Panc1 (cell line): ENCODE measurements around the gene CDKN2AIP. TPM values are rescaled to one million over a fixed set of nuclear protein-coding genes. Genes with fewer than 3 reads are reported as not detected.

Source experiments
- ATAC-seq: fragments of 200-7000 bp; cut with Tn5 transposase; 2 replicates; pipeline ENCODE4 v1.9.1; 2020; ENCODE audit warnings: mild to moderate bottlenecking, moderate library complexity
- BruUV-seq: library from RNA; stranded (reverse); fragments of 400-500 nt; replicated peaks from 2 replicates; lab custom pipeline; 2021; lab: Mats Ljungman, UMichigan
- CTCF ChIA-PET: fragments of 300-600 bp; sonication (Branson Sonifier 250); formaldehyde crosslinking; loops from one replicate; lab custom pipeline; 2022; ENCODE audit warnings: antibody characterized with exemption; lab: Charles Lee
- POLR2A ChIA-PET: fragments of 300-600 bp; sonication (Branson Sonifier 250); formaldehyde crosslinking; loops from one replicate; lab custom pipeline; 2022; ENCODE audit warnings: antibody characterized with exemption; lab: Charles Lee
- DNase-seq: peaks from one replicate; pipeline ENCODE4 v3.0.0-alpha.2; 2010; ENCODE audit warnings: low read depth, low spot score
- H3K27ac ChIP-seq: 2 replicates; pipeline ENCODE4 v1.5.1; 2011; ENCODE audit warnings: mild to moderate bottlenecking, low read length, inconsistent platforms
- H3K27me3 ChIP-seq: fragments of 200-500 bp; sonication (Bioruptor generic); 2 replicates; pipeline ENCODE4 v1.6.0; 2014; ENCODE audit warnings: low read length, inconsistent platforms; ENCODE audit not compliant: control insufficient read depth, insufficient read depth
- H3K36me3 ChIP-seq: fragments of 200-500 bp; sonication (Bioruptor generic); 2 replicates; pipeline ENCODE4 v1.5.1; 2014; ENCODE audit warnings: inconsistent platforms, mild to moderate bottlenecking, low read length, moderate library complexity; ENCODE audit not compliant: control insufficient read depth, insufficient read depth
- H3K4me1 ChIP-seq: 2 replicates; pipeline ENCODE4 v1.5.1; 2011; ENCODE audit warnings: inconsistent platforms, mild to moderate bottlenecking, low read length, moderate library complexity; ENCODE audit not compliant: control insufficient read depth, insufficient read depth
- H3K4me3 ChIP-seq, 2 experiments: 2 replicates each; pipeline ENCODE4 v1.5.1; 2011 to 2012; ENCODE audit warnings: low read depth in 2 of 2, low read length in 2 of 2, mild to moderate bottlenecking in 2 of 2, inconsistent platforms in 1 of 2, moderate library complexity in 1 of 2
- H3K9me3 ChIP-seq: fragments of 200-500 bp; sonication (Bioruptor generic); 2 replicates; pipeline ENCODE4 v1.5.1; 2014; ENCODE audit warnings: low read depth, mild to moderate bottlenecking, inconsistent platforms, low read length, moderate library complexity; ENCODE audit not compliant: control insufficient read depth, insufficient read depth
- POLR2AphosphoS5 ChIP-seq: IDR thresholded peaks from 2 replicates; pipeline ENCODE4 v1.6.1; 2012; ENCODE audit warnings: mild to moderate bottlenecking, low read depth, low read length, moderate library complexity
- REST ChIP-seq, 2 experiments: IDR thresholded peaks; 2 replicates each; pipeline ENCODE4 v1.6.1; 2011 to 2012; ENCODE audit warnings: low read depth in 2 of 2, control low read depth in 1 of 2, low read length in 1 of 2, mild to moderate bottlenecking in 1 of 2, moderate library complexity in 1 of 2; ENCODE audit not compliant: insufficient read depth in 1 of 2
- SIN3A ChIP-seq: IDR thresholded peaks from 2 replicates; pipeline ENCODE4 v1.6.1; 2012; ENCODE audit warnings: low read depth, mild to moderate bottlenecking, low read length, moderate library complexity, borderline replicate concordance; ENCODE audit not compliant: insufficient read depth
- TCF7L2 ChIP-seq: IDR thresholded peaks from 2 replicates; pipeline ENCODE4 v1.6.1; 2011; ENCODE audit warnings: mild to moderate bottlenecking, low read depth, low read length, inconsistent platforms
- in situ Hi-C: cut with HindIII; loops from 2 replicates; pipeline ENCODE4 v1.10.0; 2016; ENCODE audit warnings: low sequenced_read_pairs, low pct_unique_long_range_greater_than_20kb
- intact Hi-C: fragments of 100-400 bp; cut with micrococcal nuclease; formaldehyde crosslinking; loops from one replicate; pipeline ENCODE4 v1.10.0; 2022; ENCODE audit not compliant: unreplicated experiment
- total RNA-seq: library from RNA; stranded (reverse); gene quantifications from one replicate; pipeline ENCODE4 v1.2.1, GENCODE V29; 2021; ENCODE audit not compliant: unreplicated experiment
- TF ChIP-seq, protein P1 (sequence below): fragments of 450-650 bp; IDR thresholded peaks from 2 replicates; pipeline ENCODE4 v1.5.1; 2017; ENCODE audit warnings: mild to moderate bottlenecking

CDKN2AIP gene
- total RNA-seq, 1 experiment from 2014 or later = 21.1 TPM

GRCh38 chr4:183413234-183414200 is 30.9 kb upstream of the CDKN2AIP start:
- in situ Hi-C loops = no loop called here
- POLR2A ChIA-PET = no interaction called here

More at GRCh38 chr4:183413234-183414200, 30.9 kb upstream of the CDKN2AIP start:
- Histone ChIP-seq H3K27ac (no peak overlapping the region), H3K27me3 (no peaks in the 10 kb centered on the region), H3K4me1 (peaks cover 18% of the 10 kb centered on the region), H3K36me3 (no peaks in the 10 kb centered on the region), H3K4me3 (no peak overlapping the region), H3K9me3 (no peaks in the 10 kb centered on the region)
- no peak for ATAC-seq
- CTCF ChIA-PET = no interaction called here
- no TSS peak for BruUV-seq
- TF ChIP-seq, protein P1, sequence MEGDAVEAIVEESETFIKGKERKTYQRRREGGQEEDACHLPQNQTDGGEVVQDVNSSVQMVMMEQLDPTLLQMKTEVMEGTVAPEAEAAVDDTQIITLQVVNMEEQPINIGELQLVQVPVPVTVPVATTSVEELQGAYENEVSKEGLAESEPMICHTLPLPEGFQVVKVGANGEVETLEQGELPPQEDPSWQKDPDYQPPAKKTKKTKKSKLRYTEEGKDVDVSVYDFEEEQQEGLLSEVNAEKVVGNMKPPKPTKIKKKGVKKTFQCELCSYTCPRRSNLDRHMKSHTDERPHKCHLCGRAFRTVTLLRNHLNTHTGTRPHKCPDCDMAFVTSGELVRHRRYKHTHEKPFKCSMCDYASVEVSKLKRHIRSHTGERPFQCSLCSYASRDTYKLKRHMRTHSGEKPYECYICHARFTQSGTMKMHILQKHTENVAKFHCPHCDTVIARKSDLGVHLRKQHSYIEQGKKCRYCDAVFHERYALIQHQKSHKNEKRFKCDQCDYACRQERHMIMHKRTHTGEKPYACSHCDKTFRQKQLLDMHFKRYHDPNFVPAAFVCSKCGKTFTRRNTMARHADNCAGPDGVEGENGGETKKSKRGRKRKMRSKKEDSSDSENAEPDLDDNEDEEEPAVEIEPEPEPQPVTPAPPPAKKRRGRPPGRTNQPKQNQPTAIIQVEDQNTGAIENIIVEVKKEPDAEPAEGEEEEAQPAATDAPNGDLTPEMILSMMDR = no peak
- TF ChIP-seq TCF7L2 = no peak
- TF ChIP-seq SIN3A = no peak
- no peak for TF ChIP-seq REST (IDR thresholded peaks at IDR 0.05; ENCODE audit: insufficient read depth in 1 of 2, low read depth in 2 of 2, low read length in 1 of 2)
- no peak for TF ChIP-seq POLR2AphosphoS5
- no peak for DNase-seq
- intact Hi-C loops = no loop called here
